OCI-LY7 (cell line): Measurements from ENCODE around the gene SUPT20H. TPM values are rescaled to one million over a fixed set of nuclear protein-coding genes. Genes with fewer than 3 reads are reported as not detected.

Source experiments
- BruUV-seq: library from RNA; stranded (reverse); fragments of 400-500 nt; replicated peaks from 2 replicates; lab custom pipeline; 2021; lab: Mats Ljungman, UMichigan
- CTCF ChIA-PET: fragments of 300-600 bp; sonication (Branson Sonifier 250); formaldehyde crosslinking; loops from one replicate; lab custom pipeline; 2022; ENCODE audit warnings: antibody characterized with exemption; ENCODE audit not compliant: unreplicated experiment; lab: Charles Lee
- POLR2A ChIA-PET: fragments of 300-600 bp; sonication (Branson Sonifier 250); formaldehyde crosslinking; loops from one replicate; lab custom pipeline; 2022; ENCODE audit warnings: antibody characterized with exemption; lab: Charles Lee
- DNase-seq: peaks from one replicate; pipeline ENCODE4 v3.0.0-alpha.2; 2015; ENCODE audit warnings: low spot score
- H2AFZ ChIP-seq: fragments of 200-600 bp; sonication (generic), shearing (Covaris generic); 2 replicates; pipeline ENCODE4 v1.6.1; 2014; ENCODE audit warnings: mild to moderate bottlenecking, antibody characterized with exemption, low read length, moderate library complexity
- H3K27ac ChIP-seq: fragments of 200-600 bp; sonication (generic); 2 replicates; pipeline ENCODE4 v1.5.1; 2014; ENCODE audit warnings: mixed run types, low read depth, mild to moderate bottlenecking, moderate library complexity, low read length, inconsistent platforms; ENCODE audit not compliant: poor library complexity, severe bottlenecking
- H3K36me3 ChIP-seq: fragments of 200-600 bp; sonication (generic); 2 replicates; pipeline ENCODE4 v1.6.1; 2014; ENCODE audit warnings: mild to moderate bottlenecking, antibody characterized with exemption, low read length, moderate library complexity, mixed read lengths; ENCODE audit not compliant: insufficient read depth
- H3K4me1 ChIP-seq: fragments of 200-600 bp; sonication (generic); 2 replicates; pipeline ENCODE4 v1.5.1; 2014; ENCODE audit warnings: mild to moderate bottlenecking, low read length; ENCODE audit not compliant: insufficient read depth, poor library complexity, severe bottlenecking
- H3K4me2 ChIP-seq: fragments of 200-600 bp; sonication (generic); 2 replicates; pipeline ENCODE4 v1.6.1; 2014; ENCODE audit warnings: mild to moderate bottlenecking, low read length
- H3K4me3 ChIP-seq: fragments of 200-600 bp; sonication (generic); 2 replicates; pipeline ENCODE4 v1.5.1; 2014; ENCODE audit warnings: mild to moderate bottlenecking, low read depth, low read length; ENCODE audit not compliant: poor library complexity, severe bottlenecking
- H3K79me2 ChIP-seq: fragments of 200-600 bp; sonication (generic); 2 replicates; pipeline ENCODE4 v1.6.1; 2016; ENCODE audit warnings: low read depth, mild to moderate bottlenecking, low read length, moderate library complexity, mixed read lengths; ENCODE audit not compliant: insufficient read depth
- H3K9me2 ChIP-seq: fragments of 200-600 bp; sonication (generic); 2 replicates; pipeline ENCODE4 v1.6.1; 2016; ENCODE audit warnings: mild to moderate bottlenecking, low read length, mixed read lengths; ENCODE audit not compliant: insufficient read depth
- H3K9me3 ChIP-seq: fragments of 200-600 bp; sonication (generic); 2 replicates; pipeline ENCODE4 v1.6.1; 2014; ENCODE audit warnings: mild to moderate bottlenecking, mixed run types, low read length, mixed read lengths
- H4K20me1 ChIP-seq: fragments of 200-600 bp; sonication (generic); 2 replicates; pipeline ENCODE4 v1.6.1; 2014; ENCODE audit warnings: mild to moderate bottlenecking, antibody characterized with exemption, low read length, moderate library complexity, mixed read lengths; ENCODE audit not compliant: insufficient read depth
- EZH2phosphoT487 ChIP-seq: fragments of 200-600 bp; sonication (generic); IDR thresholded peaks from 2 replicates; pipeline ENCODE4 v1.6.1; 2018; ENCODE audit warnings: low read depth, borderline replicate concordance, mild to moderate bottlenecking, mixed run types, antibody characterized with exemption, low read length, moderate library complexity, mixed read lengths
- intact Hi-C: fragments of 100-400 bp; cut with micrococcal nuclease; formaldehyde crosslinking; loops from one replicate; pipeline ENCODE4 v1.10.0; 2022; ENCODE audit not compliant: unreplicated experiment
- total RNA-seq, 2 experiments: library from RNA; depleted of rRNA in 1 of 2; stranded (reverse); fragments of >200 nt in 1 of 2; shearing (Covaris generic) in 1 of 2; gene quantifications; 2 replicates each; pipeline ENCODE4 v1.2.3, GENCODE V29; 2014 to 2022
- TF ChIP-seq, protein P1 (sequence below): fragments of 200-600 bp; sonication (generic); conservative IDR thresholded peaks from 2 replicates; pipeline ENCODE4 v1.5.1; 2014; ENCODE audit warnings: mild to moderate bottlenecking, antibody characterized with exemption, low read length, moderate library complexity, mixed read lengths

The SUPT20H gene
- total RNA-seq, 2 experiments from 2014 or later, result 53.0 to 88.3 TPM

DNA sequence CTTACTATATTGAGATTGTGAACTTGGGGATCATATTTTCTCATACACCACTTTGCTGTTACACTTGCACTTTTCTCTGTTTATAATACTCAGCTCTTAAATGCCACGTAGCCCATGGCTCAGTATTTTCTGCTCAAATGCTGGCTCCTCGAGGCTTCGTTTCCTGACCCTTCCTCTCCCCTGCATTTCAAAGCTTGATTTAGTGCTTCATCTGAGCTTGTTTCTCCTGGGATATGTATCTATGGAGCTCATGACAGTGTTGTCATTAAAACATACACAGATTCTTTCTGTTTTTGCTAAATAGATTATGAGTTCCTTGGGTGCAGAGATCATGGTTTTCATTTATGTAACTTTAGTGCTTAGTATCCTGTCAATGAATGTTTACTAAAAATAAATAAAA, 34.6 kb upstream of the SUPT20H start:
- POLR2A ChIA-PET, result interaction anchor here (0.6 kb wide), 1 partner anchor 460 kb away, joined by 3 read pairs; no protein-coding TSS in a partner anchor
- intact Hi-C loops, result loop anchor here (1.0 kb wide), 1 partner anchor 31 kb away; no protein-coding TSS in a partner anchor
- no peaks in the 10 kb centered on the region for H3K36me3 ChIP-seq
- CTCF ChIA-PET, result no interaction called here
- no peak for DNase-seq
- H3K4me1 ChIP-seq, result no peaks in the 10 kb centered on the region
- H3K79me2 ChIP-seq, result no peaks in the 10 kb centered on the region
- H4K20me1 ChIP-seq, result no peaks in the 10 kb centered on the region
- no peaks in the 10 kb centered on the region for H3K9me2 ChIP-seq
- no TSS peak for BruUV-seq
- H3K9me3 ChIP-seq, result no peaks in the 10 kb centered on the region
- TF ChIP-seq EZH2phosphoT487, result no peak
- TF ChIP-seq, protein P1, sequence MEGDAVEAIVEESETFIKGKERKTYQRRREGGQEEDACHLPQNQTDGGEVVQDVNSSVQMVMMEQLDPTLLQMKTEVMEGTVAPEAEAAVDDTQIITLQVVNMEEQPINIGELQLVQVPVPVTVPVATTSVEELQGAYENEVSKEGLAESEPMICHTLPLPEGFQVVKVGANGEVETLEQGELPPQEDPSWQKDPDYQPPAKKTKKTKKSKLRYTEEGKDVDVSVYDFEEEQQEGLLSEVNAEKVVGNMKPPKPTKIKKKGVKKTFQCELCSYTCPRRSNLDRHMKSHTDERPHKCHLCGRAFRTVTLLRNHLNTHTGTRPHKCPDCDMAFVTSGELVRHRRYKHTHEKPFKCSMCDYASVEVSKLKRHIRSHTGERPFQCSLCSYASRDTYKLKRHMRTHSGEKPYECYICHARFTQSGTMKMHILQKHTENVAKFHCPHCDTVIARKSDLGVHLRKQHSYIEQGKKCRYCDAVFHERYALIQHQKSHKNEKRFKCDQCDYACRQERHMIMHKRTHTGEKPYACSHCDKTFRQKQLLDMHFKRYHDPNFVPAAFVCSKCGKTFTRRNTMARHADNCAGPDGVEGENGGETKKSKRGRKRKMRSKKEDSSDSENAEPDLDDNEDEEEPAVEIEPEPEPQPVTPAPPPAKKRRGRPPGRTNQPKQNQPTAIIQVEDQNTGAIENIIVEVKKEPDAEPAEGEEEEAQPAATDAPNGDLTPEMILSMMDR, result no peak
- H2AFZ ChIP-seq, result no peak overlapping the region
- no peak overlapping the region for H3K4me3 ChIP-seq
- no peak overlapping the region for H3K27ac ChIP-seq
- H3K4me2 ChIP-seq, result no peak overlapping the region

DNA sequence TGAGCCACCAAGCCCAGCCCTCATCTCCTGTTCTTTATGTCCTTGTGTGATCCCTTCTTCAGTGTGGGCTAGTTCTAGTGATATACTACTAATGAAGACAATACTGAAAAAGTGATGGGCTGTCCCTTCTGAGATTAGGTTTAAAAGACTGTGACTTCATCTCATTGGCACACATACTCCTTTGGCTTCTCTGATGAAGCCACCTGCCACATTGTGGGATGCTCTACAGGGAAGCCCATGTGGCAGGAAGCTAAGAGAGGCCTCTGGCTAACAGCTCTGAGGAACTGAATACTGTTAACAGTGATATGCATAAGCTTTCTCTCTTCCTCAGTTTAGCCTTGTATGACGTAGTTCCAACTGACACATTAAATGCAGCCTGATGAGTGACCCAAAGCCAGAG, 32.3 kb upstream of the SUPT20H start:
- BruUV-seq, result no TSS peak
- no peak for DNase-seq
- Histone ChIP-seq H3K9me3 (no peaks in the 10 kb centered on the region), H3K4me2 (no peak overlapping the region), H2AFZ (no peak overlapping the region), H3K4me3 (no peak overlapping the region), H3K36me3 (no peaks in the 10 kb centered on the region), H3K79me2 (no peaks in the 10 kb centered on the region), H4K20me1 (no peaks in the 10 kb centered on the region), H3K27ac (no peak overlapping the region), H3K9me2 (no peaks in the 10 kb centered on the region), H3K4me1 (no peaks in the 10 kb centered on the region)
- intact Hi-C loops, result no loop called here
- POLR2A ChIA-PET, result interaction anchor here (1.1 to 1.6 kb wide), 2 partner anchors 20 to 807 kb away, joined by 3 to 4 read pairs; no protein-coding TSS in a partner anchor
- TF ChIP-seq EZH2phosphoT487, result no peak
- TF ChIP-seq, protein P1, result no peak
- CTCF ChIA-PET, result no interaction called here

DNA sequence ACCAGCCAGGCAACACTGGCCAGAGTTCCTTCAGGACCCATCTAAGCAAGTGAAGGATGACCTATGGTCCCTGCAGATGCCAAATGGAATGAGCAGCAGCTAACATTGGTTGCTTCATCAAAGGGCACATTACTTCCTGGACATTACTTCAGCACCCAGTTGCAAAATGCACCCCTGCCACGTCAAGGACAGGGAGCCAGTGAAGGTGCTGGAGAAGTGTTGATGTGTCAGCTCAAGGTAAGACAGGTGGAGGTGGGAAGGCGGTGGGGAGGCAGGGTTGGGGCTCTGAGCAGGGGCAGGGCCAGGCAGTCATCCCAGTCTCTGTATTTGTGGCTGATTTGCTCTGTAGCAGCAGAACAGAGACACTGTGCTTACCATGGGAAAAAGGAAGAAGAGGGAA, 31.4 kb upstream of the SUPT20H start:
- Histone ChIP-seq H4K20me1 (no peaks in the 10 kb centered on the region), H3K4me1 (no peaks in the 10 kb centered on the region), H3K79me2 (no peaks in the 10 kb centered on the region), H3K9me2 (no peaks in the 10 kb centered on the region), H3K4me2 (no peak overlapping the region), H2AFZ (no peak overlapping the region), H3K9me3 (no peaks in the 10 kb centered on the region), H3K36me3 (no peaks in the 10 kb centered on the region), H3K4me3 (no peak overlapping the region), H3K27ac (no peak overlapping the region)
- ChIA-PET POLR2A (interaction anchor here (0.5 kb wide), 1 partner anchor 622 kb away, joined by 3 read pairs; no protein-coding TSS in a partner anchor), CTCF (interaction anchor here (0.6 kb wide), 1 partner anchor 11 kb away, joined by 3 read pairs; no protein-coding TSS in a partner anchor)
- no peak for TF ChIP-seq EZH2phosphoT487
- TF ChIP-seq, protein P1, result no peak
- BruUV-seq, result no TSS peak
- DNase-seq, result no peak
- intact Hi-C loops, result no loop called here
